Sigmoid colon (tissue), 7 donors: Measurements from ENCODE around the gene RAB26. TPM values are rescaled to one million over a fixed set of nuclear protein-coding genes. Genes with fewer than 3 reads are reported as not detected.

ENCODE experiments used
- DNase-seq: peaks from one replicate; pipeline ENCODE4 v3.0.0-alpha.2; 2019
- H3K27ac ChIP-seq, 4 donors: fragments of 200-600 bp; sonication (generic); one replicate each; pipeline ENCODE4 v1.5.1; 2016 to 2019; ENCODE audit warnings: mild to moderate bottlenecking in 1 of 4
- H3K27me3 ChIP-seq, 3 donors: fragments of 200-600 bp; sonication (generic); one replicate each; pipeline ENCODE4 v1.5.1; 2019; ENCODE audit warnings: mild to moderate bottlenecking in 1 of 3
- H3K36me3 ChIP-seq, 4 donors: fragments of 200-600 bp; sonication (generic); one replicate each; pipeline ENCODE4 v1.5.1; 2016 to 2019
- H3K4me1 ChIP-seq, 4 donors: fragments of 200-600 bp; sonication (generic); one replicate each; pipeline ENCODE4 v1.5.1; 2017 to 2019
- H3K4me3 ChIP-seq, 4 donors: fragments of 200-600 bp; sonication (generic); one replicate each; pipeline ENCODE4 v1.5.1; 2017 to 2019; ENCODE audit warnings: mild to moderate bottlenecking in 2 of 4, moderate library complexity in 1 of 4
- H3K9me3 ChIP-seq, 4 donors: fragments of 200-600 bp in 3 of 4; sonication (generic) in 3 of 4; one replicate each; pipeline versions ENCODE4 v1.5.1 to v1.6.1; 2013 to 2019
- CTCF ChIP-seq, 4 experiments: fragments of 450-650 bp in 3 of 4; fragments of 200-600 bp in 1 of 4; IDR thresholded peaks; one replicate each; pipeline ENCODE4 v1.5.1; 2016 to 2019; ENCODE audit warnings: antibody characterized with exemption in 4 of 4, mild to moderate bottlenecking in 3 of 4, moderate library complexity in 2 of 4
- EP300 ChIP-seq, 4 donors: sonication (generic); formaldehyde crosslinking; IDR thresholded peaks; one replicate each; pipeline ENCODE4 v1.6.1; 2017; ENCODE audit warnings: antibody characterized with exemption in 4 of 4
- POLR2A ChIP-seq, 2 donors: fragments of 450-650 bp; IDR thresholded peaks; one replicate each; pipeline ENCODE4 v1.6.1; 2016; ENCODE audit warnings: antibody characterized with exemption in 2 of 2, mild to moderate bottlenecking in 2 of 2, moderate library complexity in 2 of 2
- POLR2AphosphoS5 ChIP-seq, 4 donors: sonication (generic); formaldehyde crosslinking; IDR thresholded peaks; one replicate each; pipeline ENCODE4 v1.6.1; 2017; ENCODE audit warnings: antibody characterized with exemption in 4 of 4
- WGBS, 2 donors: extraction: QIAGEN DNeasy Blood & Tissue Kit; methylation state at CpG; one replicate each; pipeline ENCODE4 v1.1.7; 2013; 5-methylcytosine and 5-hydroxymethylcytosine counted together
- intact Hi-C: fragments of 100-400 bp; cut with DNase I; formaldehyde crosslinking; loops from one replicate; pipeline ENCODE4 v1.15.1; 2023
- polyA plus RNA-seq, 3 donors: library from polyadenylated mRNA; stranded (reverse); fragments of 200-250 nt; gene quantifications; one replicate each; pipeline ENCODE4 v1.2.3, GENCODE V29; 2013
- total RNA-seq, 4 donors: library from RNA; depleted of rRNA; stranded (reverse); fragments of >200 nt; gene quantifications; one replicate each; pipeline ENCODE4 v1.1.0, GENCODE V29; 2016
- donor health status: healthy with polysubstance abuse.
- donor health status: Bipolar disorder and iron deficiency.
- donor health status: healthy.

Gene RAB26
- total and polyA plus RNA-seq, 7 donors, result 0.68 to 18.8 (median 8.5) TPM; not detected in 1

- DNase-seq, result peak; percentile 94
- TF ChIP-seq POLR2AphosphoS5 (IDR thresholded peaks at IDR 0.05) (peak; percentile 48 to 87 (median 72)), POLR2A (IDR thresholded peaks at IDR 0.05) (peak in 1 of 2 donors; percentile 37), EP300 (IDR thresholded peaks at IDR 0.05) (peak in 3 of 4 donors; percentile 81 to 89 (median 81)), CTCF (IDR thresholded peaks at IDR 0.05) (no peak)
- Histone ChIP-seq H3K27ac (peak overlapping the region; percentile 90 to 96 (median 94)), H3K4me3 (peak overlapping the region; percentile 27 to 46 (median 38)), H3K9me3 (no peaks in the 10 kb centered on the region), H3K36me3 (peaks cover 0 to 5% (median 0%) of the 10 kb centered on the region in 4 donors), H3K4me1 (peaks cover 0 to 69% (median 67%) of the 10 kb centered on the region in 4 donors), H3K27me3 (no peaks in the 10 kb centered on the region)
- intact Hi-C loops, result loop anchor here (2.0 kb wide), 1 partner anchor 91 kb away; the partner anchor contains the start of gene ECI1
- 20 to 66% methylated on average over 24 of the region's 24 CpGs for WGBS, 2 donors
Observed at GRCh38 chr16:2159175-2159838, 10.9 kb downstream of the RAB26 start.

GRCh38 chr16:2160915-2161551, 12.6 kb downstream of the RAB26 start:
- peaks cover 0 to 11% (median 5%) of the 10 kb centered on the region in 4 donors for H3K36me3 ChIP-seq
- DNase-seq, result peak; percentile 94
- H3K27me3 ChIP-seq, result no peaks in the 10 kb centered on the region
- H3K27ac ChIP-seq, result peak overlapping the region; percentile 90 to 96 (median 94)
- no peak for TF ChIP-seq POLR2A (IDR thresholded peaks at IDR 0.05)
- TF ChIP-seq CTCF (IDR thresholded peaks at IDR 0.05), result no peak
- TF ChIP-seq POLR2AphosphoS5 (IDR thresholded peaks at IDR 0.05), result no peak
- no peak for TF ChIP-seq EP300 (IDR thresholded peaks at IDR 0.05)
- no peaks in the 10 kb centered on the region for H3K9me3 ChIP-seq
- peaks cover 0 to 66% (median 61%) of the 10 kb centered on the region in 4 donors for H3K4me1 ChIP-seq
- WGBS, 2 donors, result 62 to 66% methylated on average over 20 of the region's 20 CpGs
- H3K4me3 ChIP-seq, result no peak overlapping the region
- intact Hi-C loops, result no loop called here

- no peak for DNase-seq
- H3K27me3 ChIP-seq, result no peaks in the 10 kb centered on the region
- no peak overlapping the region for H3K4me3 ChIP-seq
- intact Hi-C loops, result no loop called here
- H3K27ac ChIP-seq, result peak overlapping the region; percentile 90 to 96 (median 94)
- no peaks in the 10 kb centered on the region for H3K9me3 ChIP-seq
- peaks cover 0 to 58% (median 53%) of the 10 kb centered on the region in 4 donors for H3K4me1 ChIP-seq
- WGBS, 2 donors, result 94 to 95% methylated on average over 10 of the region's 10 CpGs
- H3K36me3 ChIP-seq, result peaks cover 0 to 20% (median 13%) of the 10 kb centered on the region in 4 donors
- no peak for TF ChIP-seq POLR2AphosphoS5 (IDR thresholded peaks at IDR 0.05)
- TF ChIP-seq POLR2A (IDR thresholded peaks at IDR 0.05), result no peak
- TF ChIP-seq CTCF (IDR thresholded peaks at IDR 0.05), result no peak
- TF ChIP-seq EP300 (IDR thresholded peaks at IDR 0.05), result no peak
Observed at GRCh38 chr16:2161911-2162310, 13.5 kb downstream of the RAB26 start.

- Histone ChIP-seq H3K36me3 (peaks cover 0 to 27% (median 20%) of the 10 kb centered on the region in 4 donors), H3K27me3 (no peaks in the 10 kb centered on the region), H3K4me3 (no peak overlapping the region), H3K9me3 (no peaks in the 10 kb centered on the region), H3K4me1 (peaks cover 0 to 50% (median 45%) of the 10 kb centered on the region in 4 donors), H3K27ac (peak overlapping the region in 2 of 4 donors; percentile 22 to 90)
- intact Hi-C loops, result no loop called here
- 58 to 87% methylated on average over 13 of the region's 13 CpGs for WGBS, 2 donors
- DNase-seq, result no peak
- TF ChIP-seq EP300 (IDR thresholded peaks at IDR 0.05) (no peak), CTCF (IDR thresholded peaks at IDR 0.05) (no peak), POLR2A (IDR thresholded peaks at IDR 0.05) (no peak), POLR2AphosphoS5 (IDR thresholded peaks at IDR 0.05) (no peak)
Observed at GRCh38 chr16:2162676-2163118, 14.3 kb downstream of the RAB26 start.
